Measurements from ENCODE around the gene FAM180B.

GRCh38 chr11:47569646-47570045, 16.8 kb upstream of the FAM180B start:
- TF ChIP-seq U2AF1 (optimal IDR thresholded peaks at IDR 0.05; ENCODE audit: low read depth, low read length) (no peak), POLR2AphosphoS5 (IDR thresholded peaks at IDR 0.05; ENCODE audit: low read depth, low read length) (no peak), KDM5A (IDR thresholded peaks at IDR 0.05; ENCODE audit: borderline replicate concordance, low read length) (no peak), PATZ1 (CRISPR knock-in tag; IDR thresholded peaks at IDR 0.05) (no peak), RXRB (CRISPR knock-in tag; IDR thresholded peaks at IDR 0.05; ENCODE audit: borderline replicate concordance) (no peak)
- TF ChIP-seq, protein P1, sequence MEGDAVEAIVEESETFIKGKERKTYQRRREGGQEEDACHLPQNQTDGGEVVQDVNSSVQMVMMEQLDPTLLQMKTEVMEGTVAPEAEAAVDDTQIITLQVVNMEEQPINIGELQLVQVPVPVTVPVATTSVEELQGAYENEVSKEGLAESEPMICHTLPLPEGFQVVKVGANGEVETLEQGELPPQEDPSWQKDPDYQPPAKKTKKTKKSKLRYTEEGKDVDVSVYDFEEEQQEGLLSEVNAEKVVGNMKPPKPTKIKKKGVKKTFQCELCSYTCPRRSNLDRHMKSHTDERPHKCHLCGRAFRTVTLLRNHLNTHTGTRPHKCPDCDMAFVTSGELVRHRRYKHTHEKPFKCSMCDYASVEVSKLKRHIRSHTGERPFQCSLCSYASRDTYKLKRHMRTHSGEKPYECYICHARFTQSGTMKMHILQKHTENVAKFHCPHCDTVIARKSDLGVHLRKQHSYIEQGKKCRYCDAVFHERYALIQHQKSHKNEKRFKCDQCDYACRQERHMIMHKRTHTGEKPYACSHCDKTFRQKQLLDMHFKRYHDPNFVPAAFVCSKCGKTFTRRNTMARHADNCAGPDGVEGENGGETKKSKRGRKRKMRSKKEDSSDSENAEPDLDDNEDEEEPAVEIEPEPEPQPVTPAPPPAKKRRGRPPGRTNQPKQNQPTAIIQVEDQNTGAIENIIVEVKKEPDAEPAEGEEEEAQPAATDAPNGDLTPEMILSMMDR (CRISPR knock-in tag; IDR thresholded peaks at IDR 0.05), result no peak
- TF ChIP-seq, protein P2, sequence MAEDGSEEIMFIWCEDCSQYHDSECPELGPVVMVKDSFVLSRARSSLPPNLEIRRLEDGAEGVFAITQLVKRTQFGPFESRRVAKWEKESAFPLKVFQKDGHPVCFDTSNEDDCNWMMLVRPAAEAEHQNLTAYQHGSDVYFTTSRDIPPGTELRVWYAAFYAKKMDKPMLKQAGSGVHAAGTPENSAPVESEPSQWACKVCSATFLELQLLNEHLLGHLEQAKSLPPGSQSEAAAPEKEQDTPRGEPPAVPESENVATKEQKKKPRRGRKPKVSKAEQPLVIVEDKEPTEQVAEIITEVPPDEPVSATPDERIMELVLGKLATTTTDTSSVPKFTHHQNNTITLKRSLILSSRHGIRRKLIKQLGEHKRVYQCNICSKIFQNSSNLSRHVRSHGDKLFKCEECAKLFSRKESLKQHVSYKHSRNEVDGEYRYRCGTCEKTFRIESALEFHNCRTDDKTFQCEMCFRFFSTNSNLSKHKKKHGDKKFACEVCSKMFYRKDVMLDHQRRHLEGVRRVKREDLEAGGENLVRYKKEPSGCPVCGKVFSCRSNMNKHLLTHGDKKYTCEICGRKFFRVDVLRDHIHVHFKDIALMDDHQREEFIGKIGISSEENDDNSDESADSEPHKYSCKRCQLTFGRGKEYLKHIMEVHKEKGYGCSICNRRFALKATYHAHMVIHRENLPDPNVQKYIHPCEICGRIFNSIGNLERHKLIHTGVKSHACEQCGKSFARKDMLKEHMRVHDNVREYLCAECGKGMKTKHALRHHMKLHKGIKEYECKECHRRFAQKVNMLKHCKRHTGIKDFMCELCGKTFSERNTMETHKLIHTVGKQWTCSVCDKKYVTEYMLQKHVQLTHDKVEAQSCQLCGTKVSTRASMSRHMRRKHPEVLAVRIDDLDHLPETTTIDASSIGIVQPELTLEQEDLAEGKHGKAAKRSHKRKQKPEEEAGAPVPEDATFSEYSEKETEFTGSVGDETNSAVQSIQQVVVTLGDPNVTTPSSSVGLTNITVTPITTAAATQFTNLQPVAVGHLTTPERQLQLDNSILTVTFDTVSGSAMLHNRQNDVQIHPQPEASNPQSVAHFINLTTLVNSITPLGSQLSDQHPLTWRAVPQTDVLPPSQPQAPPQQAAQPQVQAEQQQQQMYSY (CRISPR knock-in tag; IDR thresholded peaks at IDR 0.05), result no peak
